HEK293T (cell line): Measurements from ENCODE around the gene CHKA.

Experiments used
- ARNT ChIP-seq: fragments of 450-650 bp; IDR thresholded peaks from 2 replicates; pipeline ENCODE4 v1.6.1; 2017; ENCODE audit warnings: mild to moderate bottlenecking
- BHLHE40 ChIP-seq: fragments of 450-650 bp; IDR thresholded peaks from 2 replicates; pipeline ENCODE4 v1.6.1; 2016; ENCODE audit warnings: mild to moderate bottlenecking, moderate library complexity, borderline replicate concordance
- ELF4 ChIP-seq: fragments of 450-650 bp; IDR thresholded peaks from 2 replicates; pipeline ENCODE4 v1.6.1; 2017; ENCODE audit warnings: antibody characterized with exemption
- FOXA1 ChIP-seq: fragments of 450-650 bp; IDR thresholded peaks from 2 replicates; pipeline ENCODE4 v1.6.1; 2016; ENCODE audit warnings: mild to moderate bottlenecking
- FOXM1 ChIP-seq: fragments of 450-650 bp; IDR thresholded peaks from 2 replicates; pipeline ENCODE4 v1.6.1; 2017; ENCODE audit warnings: mild to moderate bottlenecking, borderline replicate concordance
- HDGF ChIP-seq: fragments of 450-650 bp; IDR thresholded peaks from 2 replicates; pipeline ENCODE4 v1.6.1; 2017; ENCODE audit warnings: antibody characterized with exemption, borderline replicate concordance
- L3MBTL2 ChIP-seq: fragments of 450-650 bp; conservative IDR thresholded peaks from 2 replicates; pipeline ENCODE4 v1.6.1; 2016; ENCODE audit warnings: mild to moderate bottlenecking
- NFRKB ChIP-seq: fragments of 450-650 bp; IDR thresholded peaks from 2 replicates; pipeline ENCODE4 v1.6.1; 2016; ENCODE audit warnings: mild to moderate bottlenecking, moderate library complexity
- SP1 ChIP-seq: fragments of 450-650 bp; IDR thresholded peaks from 2 replicates; pipeline ENCODE4 v1.6.1; 2017
- SUZ12 ChIP-seq: fragments of 450-650 bp; IDR thresholded peaks from 2 replicates; pipeline ENCODE4 v1.6.1; 2016; ENCODE audit warnings: mild to moderate bottlenecking
- TARDBP ChIP-seq: fragments of 450-650 bp; IDR thresholded peaks from 2 replicates; pipeline ENCODE4 v1.6.1; 2016

DNA sequence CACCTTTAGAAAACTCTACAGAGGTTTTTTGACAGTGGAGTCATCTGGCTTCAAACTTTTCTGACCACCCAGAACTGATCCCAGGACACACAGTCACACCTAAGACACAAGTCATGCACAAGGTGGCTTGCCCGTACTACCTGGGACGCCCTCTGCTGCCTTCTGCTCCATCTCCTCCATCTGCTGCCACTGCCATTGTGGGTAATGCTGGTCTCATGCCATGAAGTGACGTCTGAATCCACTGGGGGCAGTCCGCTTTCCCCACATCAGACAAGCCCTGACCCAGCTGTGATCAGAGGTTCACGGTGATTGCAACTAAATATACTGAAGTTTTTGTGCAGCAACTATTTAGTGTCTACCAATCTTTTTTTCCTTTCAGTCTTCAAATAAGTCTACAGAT is 96.1 kb downstream of the CHKA start:
- TF ChIP-seq FOXM1 (no peak), BHLHE40 (no peak), L3MBTL2 (no peak), ELF4 (no peak), ARNT (no peak), TARDBP (no peak), NFRKB (no peak), FOXA1 (no peak), SUZ12 (no peak), HDGF (no peak), SP1 (no peak)
